HFFc6 (cell line): ENCODE results near the gene CYP2C19. TPM values are rescaled to one million over a fixed set of nuclear protein-coding genes. Genes with fewer than 3 reads are reported as not detected.
"Not testable (repeated sequence)": the region's sequence is repeated elsewhere in the genome, so short reads cannot be mapped to it uniquely, and the experiment has no call there.

Source experiments
- DNase-seq: peaks from one replicate; pipeline ENCODE4 v3.0.0-alpha.2; 2018
- H3K27ac Mint-ChIP-seq: 2 replicates; pipeline ENCODE4 v1.8.0; 2020; ENCODE audit warnings: mild to moderate bottlenecking, mixed read lengths
- H3K27me3 Mint-ChIP-seq: 2 replicates; pipeline ENCODE4 v1.8.0; 2021; ENCODE audit warnings: mild to moderate bottlenecking, moderate library complexity, mixed read lengths; ENCODE audit not compliant: insufficient read depth
- H3K36me3 Mint-ChIP-seq: 2 replicates; pipeline ENCODE4 v1.8.0; 2021; ENCODE audit warnings: low read depth, mixed read lengths
- H3K4me1 Mint-ChIP-seq: 2 replicates; pipeline ENCODE4 v1.8.0; 2020; ENCODE audit warnings: low read depth, mixed read lengths
- H3K4me3 Mint-ChIP-seq: 2 replicates; pipeline ENCODE4 v1.8.0; 2020; ENCODE audit warnings: mild to moderate bottlenecking, moderate library complexity, mixed read lengths
- H3K9me3 Mint-ChIP-seq: 2 replicates; pipeline ENCODE4 v1.8.0; 2020; ENCODE audit warnings: mild to moderate bottlenecking, mixed read lengths
- total RNA-seq, 6 experiments: library from RNA; stranded (reverse); fragmentation: NEBNext Ultra II Directional; extraction: Animal tissue kit (Norgen Biotek cat#: 25700); gene quantifications; 2 replicates in 1 of 6; 3 replicates in 5 of 6; pipeline ENCODE4 v1.2.3, GENCODE V29; 2021
- TF ChIP-seq, protein P1 (sequence below): fragments of 200-600 bp; sonication (generic); IDR thresholded peaks from 2 replicates; pipeline ENCODE4 v1.5.0; 2021; ENCODE audit warnings: antibody characterized with exemption, mild to moderate bottlenecking

Gene CYP2C19
- total RNA-seq, 6 experiments from 2014 or later = not detected

DNA sequence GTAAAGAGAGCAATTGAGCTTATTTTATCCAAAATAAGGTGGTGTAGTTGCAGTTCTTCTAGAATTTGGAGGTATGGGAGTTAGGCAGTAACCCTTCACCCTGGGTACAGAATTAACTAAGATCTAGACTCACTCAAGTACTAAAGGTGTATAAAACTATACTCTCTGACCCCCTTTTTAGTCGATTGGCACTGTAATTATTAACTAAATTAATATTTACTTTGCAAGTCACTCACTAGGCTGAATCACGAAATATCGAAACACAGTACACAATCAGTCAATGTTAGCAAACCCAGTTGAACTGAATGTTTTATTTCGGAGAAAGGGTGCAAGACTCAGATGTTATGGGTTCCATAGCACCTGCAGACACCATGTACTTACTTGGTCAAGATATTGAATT is 14.6 kb upstream of the CYP2C19 start:
- H3K4me1 Mint-ChIP-seq = no peaks in the 10 kb centered on the region
- no peak for DNase-seq
- H3K36me3 Mint-ChIP-seq = 0 out of 2 replicates have a peak, but pooled peaks cover 4% of the 10 kb centered on the region
- TF ChIP-seq, protein P1, sequence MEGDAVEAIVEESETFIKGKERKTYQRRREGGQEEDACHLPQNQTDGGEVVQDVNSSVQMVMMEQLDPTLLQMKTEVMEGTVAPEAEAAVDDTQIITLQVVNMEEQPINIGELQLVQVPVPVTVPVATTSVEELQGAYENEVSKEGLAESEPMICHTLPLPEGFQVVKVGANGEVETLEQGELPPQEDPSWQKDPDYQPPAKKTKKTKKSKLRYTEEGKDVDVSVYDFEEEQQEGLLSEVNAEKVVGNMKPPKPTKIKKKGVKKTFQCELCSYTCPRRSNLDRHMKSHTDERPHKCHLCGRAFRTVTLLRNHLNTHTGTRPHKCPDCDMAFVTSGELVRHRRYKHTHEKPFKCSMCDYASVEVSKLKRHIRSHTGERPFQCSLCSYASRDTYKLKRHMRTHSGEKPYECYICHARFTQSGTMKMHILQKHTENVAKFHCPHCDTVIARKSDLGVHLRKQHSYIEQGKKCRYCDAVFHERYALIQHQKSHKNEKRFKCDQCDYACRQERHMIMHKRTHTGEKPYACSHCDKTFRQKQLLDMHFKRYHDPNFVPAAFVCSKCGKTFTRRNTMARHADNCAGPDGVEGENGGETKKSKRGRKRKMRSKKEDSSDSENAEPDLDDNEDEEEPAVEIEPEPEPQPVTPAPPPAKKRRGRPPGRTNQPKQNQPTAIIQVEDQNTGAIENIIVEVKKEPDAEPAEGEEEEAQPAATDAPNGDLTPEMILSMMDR = no peak
- H3K27ac Mint-ChIP-seq = no peak overlapping the region
- H3K9me3 Mint-ChIP-seq = peaks cover 73% of the 10 kb centered on the region
- no peaks in the 10 kb centered on the region for H3K27me3 Mint-ChIP-seq
- no peak overlapping the region for H3K4me3 Mint-ChIP-seq

DNA sequence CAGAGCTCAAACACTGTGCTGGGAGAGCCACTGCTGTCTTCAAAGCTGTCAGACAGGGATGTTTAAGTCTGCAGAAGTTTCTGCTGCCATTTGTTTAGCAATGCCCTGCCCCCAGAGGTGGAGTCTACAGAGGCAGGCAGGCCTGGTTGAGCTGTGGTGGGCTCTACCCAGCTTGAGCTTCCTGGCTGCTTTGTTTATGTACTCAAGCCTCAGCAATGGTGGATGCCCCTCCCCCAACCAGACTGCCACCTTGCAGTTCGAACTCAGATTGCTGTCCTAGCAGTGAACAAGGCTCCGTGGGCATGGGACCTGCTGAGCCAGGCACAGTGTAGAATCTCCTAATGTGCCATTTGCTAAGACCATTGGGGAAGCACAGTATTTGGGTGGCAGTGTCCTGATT is 4.6 kb upstream of the CYP2C19 start:
- no peak overlapping the region for H3K27ac Mint-ChIP-seq
- H3K27me3 Mint-ChIP-seq = no peaks in the 10 kb centered on the region; the same call in 1 of the 2 replicates
- TF ChIP-seq, protein P1 = no peak
- no peaks in the 10 kb centered on the region for H3K4me1 Mint-ChIP-seq
- peaks cover 48% of the 10 kb centered on the region for H3K9me3 Mint-ChIP-seq
- H3K36me3 Mint-ChIP-seq = no peaks in the 10 kb centered on the region
- no peak for DNase-seq
- no peak overlapping the region for H3K4me3 Mint-ChIP-seq

DNA sequence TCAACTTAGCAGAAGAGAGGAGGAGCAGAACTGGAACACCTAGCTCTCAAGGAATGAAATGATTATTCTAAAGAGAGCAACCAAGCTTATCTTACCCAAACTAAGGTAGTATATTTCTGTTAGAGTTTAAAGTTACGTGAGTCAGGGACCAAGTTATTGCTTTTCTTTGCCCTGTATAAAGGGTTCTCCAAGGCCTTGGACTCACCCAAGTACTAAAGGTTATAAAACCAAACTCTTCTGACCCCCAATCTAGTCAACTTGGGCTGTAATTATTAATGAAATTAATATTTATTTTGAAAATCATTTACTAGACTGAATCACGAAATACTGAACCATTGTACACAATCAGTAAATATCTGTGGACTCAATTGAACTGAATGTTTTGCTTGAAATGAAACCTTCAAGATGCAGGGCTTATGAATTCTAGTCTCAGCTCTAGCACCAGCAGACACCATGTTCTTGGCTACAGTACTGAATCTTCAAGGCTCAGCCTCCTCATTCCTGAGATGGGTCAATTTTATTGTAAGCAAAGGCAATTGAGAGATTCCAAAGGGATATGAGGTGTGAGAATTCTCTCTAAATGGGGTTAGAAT is 1.8 kb upstream of the CYP2C19 start:
- Mint-ChIP-seq H3K36me3 (no peaks in the 10 kb centered on the region), H3K27me3 (no peaks in the 10 kb centered on the region; the same call in 1 of the 2 replicates), H3K9me3 (peaks cover 41% of the 10 kb centered on the region), H3K4me1 (no peaks in the 10 kb centered on the region), H3K4me3 (no peak overlapping the region), H3K27ac (no peak overlapping the region)
- TF ChIP-seq, protein P1 = no peak
- no peak for DNase-seq

DNA sequence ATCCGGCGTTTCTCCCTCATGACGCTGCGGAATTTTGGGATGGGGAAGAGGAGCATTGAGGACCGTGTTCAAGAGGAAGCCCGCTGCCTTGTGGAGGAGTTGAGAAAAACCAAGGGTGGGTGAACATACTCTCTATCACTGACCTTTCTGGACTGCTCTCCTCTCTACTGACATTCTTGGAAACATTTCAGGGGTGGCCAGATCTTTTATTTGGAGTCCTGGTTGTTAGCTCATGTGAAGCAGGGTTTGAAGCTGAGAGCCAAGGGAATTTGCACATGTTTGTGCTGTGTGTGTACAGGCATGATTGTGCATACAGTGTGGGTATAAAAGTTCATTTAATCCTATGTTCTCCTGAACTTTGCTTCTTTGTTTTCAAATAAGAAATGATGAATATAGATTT is 12.9 kb downstream of the CYP2C19 start:
- H3K27me3 Mint-ChIP-seq, H3K4me3 Mint-ChIP-seq, H3K4me1 Mint-ChIP-seq, H3K36me3 Mint-ChIP-seq, DNase-seq, H3K27ac Mint-ChIP-seq: not testable (repeated sequence)
- peaks cover 46% of the 10 kb centered on the region for H3K9me3 Mint-ChIP-seq

DNA sequence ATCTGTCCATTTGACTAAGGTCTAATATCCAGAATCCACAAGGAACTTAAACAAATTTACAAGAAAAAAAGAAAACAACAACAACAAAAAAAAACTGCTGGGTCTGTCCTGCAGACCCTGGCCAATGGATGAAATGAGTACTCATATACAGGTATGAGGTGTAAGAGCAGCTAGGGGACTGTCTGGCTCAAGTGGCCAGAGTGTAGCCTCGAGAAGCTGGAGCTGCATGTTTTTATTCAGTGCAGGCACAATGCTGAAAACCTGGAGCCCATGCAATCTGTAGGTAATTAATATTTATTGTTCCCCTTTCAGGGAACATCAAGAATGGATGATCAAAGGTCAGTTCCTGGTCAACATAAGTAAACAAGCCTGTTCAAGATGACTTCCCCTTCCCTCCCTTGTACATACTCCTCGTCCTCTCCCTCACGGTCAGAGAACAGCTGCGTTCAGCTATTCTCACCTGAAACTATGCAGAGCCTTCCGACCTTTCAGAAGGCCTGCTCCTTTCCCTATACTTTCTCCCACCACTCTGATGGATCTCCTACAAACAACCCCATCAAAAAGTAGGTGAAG is 15.5 kb downstream of the CYP2C19 start:
- TF ChIP-seq, protein P1 = no peak
- Mint-ChIP-seq H3K4me1 (no peaks in the 10 kb centered on the region), H3K9me3 (peaks cover 30% of the 10 kb centered on the region), H3K36me3 (no peaks in the 10 kb centered on the region), H3K27ac (no peak overlapping the region), H3K4me3 (no peak overlapping the region), H3K27me3 (no peaks in the 10 kb centered on the region)
- no peak for DNase-seq

DNA sequence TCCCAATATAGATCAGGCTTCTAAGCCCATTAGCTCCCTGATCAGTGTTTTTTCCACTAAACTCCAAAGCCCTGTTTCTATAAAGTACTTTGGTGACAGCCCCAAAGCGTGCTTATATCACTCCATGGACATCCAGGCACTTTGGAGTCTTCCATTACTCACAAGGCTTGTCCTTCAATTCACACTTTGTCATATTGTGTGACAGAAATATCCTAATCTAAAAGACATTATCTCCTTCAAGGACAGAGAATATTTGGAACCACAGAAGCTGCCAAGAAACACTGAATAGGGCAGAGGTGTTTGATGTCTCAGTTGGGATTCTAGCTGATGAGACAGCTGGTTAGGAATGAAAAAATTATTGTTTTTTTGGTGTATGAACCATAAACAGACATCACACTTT is 18.4 kb downstream of the CYP2C19 start:
- peaks cover 4% of the 10 kb centered on the region for H3K9me3 Mint-ChIP-seq
- H3K4me3 Mint-ChIP-seq = no peak overlapping the region
- no peaks in the 10 kb centered on the region for H3K27me3 Mint-ChIP-seq
- no peak overlapping the region for H3K27ac Mint-ChIP-seq
- TF ChIP-seq, protein P1 = no peak
- H3K4me1 Mint-ChIP-seq = no peaks in the 10 kb centered on the region
- no peak for DNase-seq
- no peaks in the 10 kb centered on the region for H3K36me3 Mint-ChIP-seq
